T-helper 1 cell treated with Interleukin-12 subunit alpha and Interleukin-12 subunit beta and Interleukin-4 antibody, amounts not matched to agents 30 ng/mL and 1 ng/mL, for 36 hours (primary cell): Measurements from ENCODE around the gene CCM2. TPM values are rescaled to one million over a fixed set of nuclear protein-coding genes. Genes with fewer than 3 reads are reported as not detected.

Experiments used
- intact Hi-C: fragments of 100-400 bp; cut with micrococcal nuclease; formaldehyde crosslinking; loops from one replicate; pipeline ENCODE4 v1.15.1; 2024
- total RNA-seq: library from RNA; stranded (reverse); gene quantifications from 2 replicates; pipeline ENCODE4 v1.2.3, GENCODE V29; 2022

The CCM2 gene
- total RNA-seq, 1 donor from 2014 or later, result 118 TPM

GRCh38 chr7:45089341-45089891, 89.4 kb downstream of the CCM2 start:
- intact Hi-C loops, result loop anchor here (2.0 kb wide), 1 partner anchor 21 kb away; the partner anchor contains the start of gene TBRG4

GRCh38 chr7:45092100-45092930, 92.3 kb downstream of the CCM2 start:
- intact Hi-C loops, result no loop called here

- intact Hi-C loops, result no loop called here
These were observed 92.9 kb downstream of the CCM2 start for GRCh38 chr7:45092931-45093235.

GRCh38 chr7:45098983-45099839, 99.2 kb downstream of the CCM2 start:
- intact Hi-C loops, result loop anchor here (5.0 kb wide), 1 partner anchor 38 kb away; no protein-coding TSS in a partner anchor

- intact Hi-C loops, result loop anchor here (5.0 kb wide), 1 partner anchor 37 kb away; no protein-coding TSS in a partner anchor
These were observed 100.1 kb downstream of the CCM2 start for GRCh38 chr7:45099891-45100760.

GRCh38 chr7:45100761-45101480, 100.9 kb downstream of the CCM2 start:
- intact Hi-C loops, result no loop called here

- intact Hi-C loops, result no loop called here
These were observed 101.7 kb downstream of the CCM2 start for GRCh38 chr7:45101748-45102147.

- intact Hi-C loops, result no loop called here
These were observed 103.0 kb downstream of the CCM2 start for GRCh38 chr7:45102785-45103712.

GRCh38 chr7:45103958-45104843, 104.2 kb downstream of the CCM2 start:
- intact Hi-C loops, result no loop called here

GRCh38 chr7:45104844-45105587, 105.0 kb downstream of the CCM2 start:
- intact Hi-C loops, result no loop called here

GRCh38 chr7:45105588-45106188, 105.7 kb downstream of the CCM2 start:
- intact Hi-C loops, result no loop called here

- intact Hi-C loops, result no loop called here
These were observed 106.8 kb downstream of the CCM2 start for GRCh38 chr7:45106820-45107219.

GRCh38 chr7:45107356-45107755, 107.4 kb downstream of the CCM2 start:
- intact Hi-C loops, result no loop called here

- intact Hi-C loops, result no loop called here
These were observed 108.9 kb downstream of the CCM2 start for GRCh38 chr7:45108863-45109262.

- intact Hi-C loops, result loop anchor here (1.0 to 5.0 kb wide), 17 partner anchors 12 to 1029 kb away; partner anchors contain the start of genes H2AZ2, MYO1G, NACAD and NUDCD3
These were observed 111.6 kb downstream of the CCM2 start, which contains the start of gene TBRG4 for GRCh38 chr7:45111298-45112223. TSS of gene TBRG4 (minus strand) at chr7:45111697. CDS start at chr7:45109237, 2,460 bp downstream.

GRCh38 chr7:45112648-45113047, 112.6 kb downstream of the CCM2 start:
- intact Hi-C loops, result loop anchor here (2.0 to 5.0 kb wide), 4 partner anchors 362 to 1030 kb away; partner anchors contain the start of genes NUDCD3 and POLM
